Natural killer cell treated with Interleukin-12 subunit alpha and Interleukin-12 subunit beta and Interleukin-15 and Interleukin-18, amount 100 ng/mL, for 72 hours (primary cell): ENCODE data around the gene OGN. TPM values are rescaled to one million over a fixed set of nuclear protein-coding genes. Genes with fewer than 3 reads are reported as not detected.

ENCODE experiments used
- ATAC-seq, 2 donors: fragments of 150-1000 bp; cut with Tn5 transposase in 1 of 2; sonication (Bioruptor Pico), chemical (Tn5 transposase) in 1 of 2; 2 replicates each; pipeline ENCODE4 v1.10.0; 2021
- DNase-seq: peaks from one replicate; pipeline ENCODE4 v3.0.0; 2022; ENCODE audit warnings: low spot score
- H3K27ac Mint-ChIP-seq, 2 donors: 1 replicate in 1 of 2; 2 replicates in 1 of 2; pipeline ENCODE4 v1.8.0; 2022; ENCODE audit warnings: mixed read lengths in 2 of 2, mild to moderate bottlenecking in 1 of 2, moderate library complexity in 1 of 2
- H3K27me3 Mint-ChIP-seq, 2 donors: 1 replicate in 1 of 2; 2 replicates in 1 of 2; pipeline ENCODE4 v1.8.0; 2022; ENCODE audit warnings: mixed read lengths in 2 of 2
- H3K36me3 Mint-ChIP-seq: one replicate; pipeline ENCODE4 v1.8.0; 2022; ENCODE audit warnings: mixed read lengths
- H3K4me1 Mint-ChIP-seq, 2 donors: 1 replicate in 1 of 2; 2 replicates in 1 of 2; pipeline ENCODE4 v1.8.0; 2022; ENCODE audit warnings: low read depth in 2 of 2, mixed read lengths in 2 of 2, mild to moderate bottlenecking in 1 of 2
- H3K4me3 Mint-ChIP-seq: one replicate; pipeline ENCODE4 v1.8.0; 2022; ENCODE audit warnings: mixed read lengths
- H3K9me3 Mint-ChIP-seq: 2 replicates; pipeline ENCODE4 v1.8.0; 2022; ENCODE audit warnings: mixed read lengths
- total RNA-seq, 2 donors: library from RNA; stranded (reverse); gene quantifications; one replicate each; pipeline ENCODE4 v1.2.3, GENCODE V29; 2022

Gene OGN
- total RNA-seq, 2 donors from 2014 or later = not detected

DNA sequence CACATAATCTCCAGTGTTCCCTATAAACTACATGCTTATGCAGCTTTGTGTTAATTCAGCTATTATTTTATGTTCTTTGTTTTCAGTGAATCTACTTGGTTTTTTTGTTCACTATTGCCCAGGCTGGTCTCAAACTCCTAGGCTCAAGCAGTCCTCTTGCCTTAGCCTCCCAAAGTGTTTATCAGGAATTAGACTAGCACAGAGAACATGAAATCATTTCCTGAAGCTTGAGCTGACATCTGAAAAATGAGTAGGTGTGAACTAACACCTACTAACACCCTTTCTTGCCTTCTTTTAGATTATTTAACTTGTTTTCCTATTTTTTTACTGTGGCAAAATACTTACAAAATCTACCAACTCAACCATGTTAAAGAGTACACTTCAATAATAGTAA, 53.6 kb downstream of the OGN start:
- no peak for DNase-seq
- Mint-ChIP-seq H3K36me3 (peaks cover 16% of the 10 kb centered on the region), H3K9me3 (peaks cover 4% of the 10 kb centered on the region), H3K4me3 (no peak overlapping the region), H3K4me1 (peaks cover 7 to 14% of the 10 kb centered on the region in 2 donors), H3K27me3 (no peaks in the 10 kb centered on the region), H3K27ac (peak overlapping the region in 1 of 2 donors; percentile 44)
- no peak for ATAC-seq

GRCh38 chr9:92349771-92350739, 54.3 kb downstream of the OGN start:
- DNase-seq = no peak
- no peak for ATAC-seq
- Mint-ChIP-seq H3K27ac (no peak overlapping the region), H3K4me1 (peaks cover 7 to 14% of the 10 kb centered on the region in 2 donors), H3K36me3 (peaks cover 12% of the 10 kb centered on the region), H3K9me3 (peaks cover 4% of the 10 kb centered on the region), H3K27me3 (no peaks in the 10 kb centered on the region), H3K4me3 (no peak overlapping the region)

DNA sequence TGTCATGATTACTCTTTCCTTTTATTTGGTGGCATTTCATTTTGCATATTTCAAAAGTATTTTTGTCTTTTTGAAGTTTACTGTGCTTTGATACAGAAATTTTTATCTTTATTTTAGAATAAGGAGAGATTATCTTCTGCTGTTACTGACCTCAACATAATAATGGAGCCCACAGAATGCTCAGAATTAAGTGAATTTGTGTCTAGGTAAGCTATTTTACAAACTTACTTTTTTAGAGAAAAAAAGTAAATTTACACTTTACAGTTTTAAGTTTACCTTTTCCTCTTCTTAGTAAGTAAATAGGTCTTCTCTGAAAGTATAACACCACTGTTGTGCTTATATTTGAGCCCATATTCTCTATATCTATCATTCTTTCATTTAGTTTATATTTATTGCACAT, 58.8 kb downstream of the OGN start:
- no peak overlapping the region for H3K4me3 Mint-ChIP-seq
- H3K27me3 Mint-ChIP-seq = no peaks in the 10 kb centered on the region
- DNase-seq (no peak), ATAC-seq (no peak)
- peaks cover 11% of the 10 kb centered on the region for H3K36me3 Mint-ChIP-seq
- no peaks in the 10 kb centered on the region for H3K9me3 Mint-ChIP-seq
- peaks cover under 1% of the 10 kb centered on the region in 2 donors for H3K4me1 Mint-ChIP-seq
- H3K27ac Mint-ChIP-seq = no peak overlapping the region

DNA sequence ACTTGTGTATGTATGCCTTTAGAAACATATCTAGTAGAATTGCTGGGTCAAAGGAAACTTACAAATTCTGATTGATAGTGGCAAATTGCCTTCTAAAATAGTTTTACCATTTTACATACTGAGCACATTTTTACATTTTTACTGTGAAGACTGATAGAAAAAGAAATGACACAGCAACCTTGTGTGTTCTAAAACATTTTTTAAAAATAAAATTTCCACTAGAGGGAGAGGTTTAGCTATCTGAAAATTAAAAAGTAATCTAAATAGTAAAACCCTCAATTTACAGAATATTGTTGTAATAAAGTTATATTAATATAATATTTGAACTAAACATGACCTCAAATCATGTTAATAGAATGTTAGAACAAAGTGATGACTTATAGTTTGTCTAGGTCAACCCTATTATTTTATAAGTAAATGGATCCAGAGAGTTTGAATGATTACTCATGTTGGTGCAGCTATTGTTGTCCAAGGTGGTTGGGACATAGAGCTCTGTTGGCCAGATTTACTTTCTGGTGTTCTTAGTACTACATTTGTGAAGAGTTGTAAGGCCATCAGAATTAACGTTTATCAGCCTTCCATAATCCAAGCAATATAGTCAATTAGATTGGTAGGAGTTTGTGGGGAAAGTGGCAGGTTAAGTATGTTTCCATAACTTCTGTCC, 61.4 kb downstream of the OGN start:
- no peaks in the 10 kb centered on the region for H3K4me1 Mint-ChIP-seq
- ATAC-seq = no peak
- DNase-seq = no peak
- peaks cover 12% of the 10 kb centered on the region for H3K36me3 Mint-ChIP-seq
- no peaks in the 10 kb centered on the region for H3K9me3 Mint-ChIP-seq
- no peak overlapping the region for H3K27ac Mint-ChIP-seq
- H3K4me3 Mint-ChIP-seq = no peak overlapping the region
- H3K27me3 Mint-ChIP-seq = no peaks in the 10 kb centered on the region

- Mint-ChIP-seq H3K4me1 (no peaks in the 10 kb centered on the region), H3K36me3 (peaks cover 12% of the 10 kb centered on the region), H3K4me3 (no peak overlapping the region), H3K9me3 (no peaks in the 10 kb centered on the region), H3K27me3 (no peaks in the 10 kb centered on the region), H3K27ac (no peak overlapping the region)
- DNase-seq (no peak), ATAC-seq (no peak)
Observed at GRCh38 chr9:92341578-92341977, 62.8 kb downstream of the OGN start.

DNA sequence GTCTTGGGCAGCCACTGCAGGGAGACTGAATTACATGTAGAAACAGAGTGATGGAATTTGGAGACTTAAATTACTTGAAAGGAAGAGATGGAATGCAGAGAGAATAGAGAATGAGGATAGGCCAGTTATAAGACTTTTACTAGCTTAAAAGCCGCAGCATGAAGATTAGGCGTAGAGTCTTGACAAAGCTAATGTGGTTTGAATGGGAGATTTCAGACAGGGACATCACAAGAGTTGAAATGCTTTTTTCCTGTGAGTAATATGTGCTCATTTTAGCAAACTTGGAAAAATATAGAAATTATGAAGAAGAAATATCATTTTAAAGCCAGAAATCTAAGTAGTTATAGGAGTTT, 71.1 kb downstream of the OGN start:
- DNase-seq = no peak

More for the DNA sequence above, 71.1 kb downstream of the OGN start:
- Mint-ChIP-seq H3K27ac (no peak overlapping the region), H3K27me3 (no peaks in the 10 kb centered on the region), H3K9me3 (no peaks in the 10 kb centered on the region), H3K36me3 (peaks cover 10% of the 10 kb centered on the region), H3K4me1 (peaks cover 0 to under 1% of the 10 kb centered on the region in 2 donors), H3K4me3 (no peak overlapping the region)
- ATAC-seq = no peak

Other genes starting within 250 kb of the OGN start
- gene IARS1, start 110.9 kb downstream of the OGN start, total RNA-seq = 100 to 1,000 TPM; 138 to 246 TPM
- 10 to 100 TPM; 51.1 to 68.7 TPM for gene NOL8, start 79.2 kb downstream of the OGN start, total RNA-seq
- gene CENPP, start 78.6 kb downstream of the OGN start, total RNA-seq = 10 to 100 TPM; 14.7 to 38.8 TPM
- not detected for gene OMD, start 19.9 kb upstream of the OGN start, total RNA-seq
- gene ASPN, start 77.9 kb upstream of the OGN start, total RNA-seq = not detected
- gene ECM2, start 131.4 kb upstream of the OGN start, total RNA-seq = not detected